Brain microvascular endothelial cell (primary cell): ENCODE measurements around the gene MSLN.

Source experiments
- DNase-seq: peaks from one replicate; pipeline ENCODE4 v3.0.0-alpha.2; 2020
- H3K27ac ChIP-seq: fragments of 250-450 bp; sonication (Bioruptor Pico); 2 replicates; pipeline ENCODE4 v1.5.1; 2020; ENCODE audit warnings: mild to moderate bottlenecking, moderate library complexity
- H3K27me3 ChIP-seq: fragments of 250-450 bp; sonication (Bioruptor Pico); replicated peaks from 2 replicates; pipeline ENCODE4 v1.5.1; 2020; ENCODE audit warnings: mild to moderate bottlenecking
- H3K36me3 ChIP-seq: fragments of 250-450 bp; sonication (Bioruptor Pico); replicated peaks from 2 replicates; pipeline ENCODE4 v1.5.1; 2020; ENCODE audit warnings: mild to moderate bottlenecking
- H3K4me3 ChIP-seq: 2 replicates; pipeline ENCODE4 v1.5.1; 2011; ENCODE audit warnings: low read depth, mild to moderate bottlenecking, control low read depth, low read length, moderate library complexity
- in situ Hi-C: cut with HindIII; loops from 2 replicates; pipeline ENCODE4 v1.10.0; 2017; ENCODE audit warnings: low sequenced_read_pairs, low pct_ligation_motif_present
- TF ChIP-seq, protein P1 (sequence below): IDR thresholded peaks from 2 replicates; pipeline ENCODE4 v1.5.1; 2011; ENCODE audit warnings: low read depth, mild to moderate bottlenecking, moderate library complexity, low read length, control low read depth, inconsistent platforms; ENCODE audit errors: missing control alignments

Gene MSLN

DNA sequence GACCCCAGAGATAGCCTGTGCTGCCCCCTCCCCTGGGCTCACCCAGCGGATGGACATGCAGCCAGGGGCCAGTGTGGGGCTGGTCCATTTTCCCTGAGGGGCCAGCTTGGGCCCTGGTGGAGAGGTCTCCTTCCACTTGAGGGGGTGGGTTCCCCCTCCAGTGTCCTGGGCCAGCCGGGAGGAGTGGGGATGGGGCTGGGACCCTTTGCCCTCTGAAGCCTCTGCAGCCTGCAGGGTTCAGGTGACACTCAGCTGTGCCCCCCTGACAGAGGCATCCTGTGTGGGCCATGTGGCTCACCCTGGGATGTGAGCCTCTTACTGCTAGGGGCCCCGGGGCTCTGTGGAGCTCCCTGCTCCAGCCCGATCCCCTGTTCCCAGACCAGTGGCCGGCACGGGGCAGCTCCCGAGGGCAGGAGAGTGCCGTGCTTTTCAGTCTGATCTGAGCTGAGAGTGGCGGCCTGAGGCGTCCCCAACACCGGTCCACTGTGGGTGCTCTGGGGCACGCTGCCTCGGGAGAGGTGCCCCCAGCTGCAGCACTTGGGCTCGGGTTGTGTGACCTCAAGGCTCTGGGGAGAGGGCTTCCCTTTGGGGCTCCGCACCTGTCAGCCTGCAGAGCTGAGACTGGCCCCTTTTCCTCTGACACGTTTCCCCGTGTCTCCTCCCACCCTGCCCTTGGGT, 40.4 kb downstream of the MSLN start:
- in situ Hi-C loops = no loop called here
- TF ChIP-seq, protein P1, sequence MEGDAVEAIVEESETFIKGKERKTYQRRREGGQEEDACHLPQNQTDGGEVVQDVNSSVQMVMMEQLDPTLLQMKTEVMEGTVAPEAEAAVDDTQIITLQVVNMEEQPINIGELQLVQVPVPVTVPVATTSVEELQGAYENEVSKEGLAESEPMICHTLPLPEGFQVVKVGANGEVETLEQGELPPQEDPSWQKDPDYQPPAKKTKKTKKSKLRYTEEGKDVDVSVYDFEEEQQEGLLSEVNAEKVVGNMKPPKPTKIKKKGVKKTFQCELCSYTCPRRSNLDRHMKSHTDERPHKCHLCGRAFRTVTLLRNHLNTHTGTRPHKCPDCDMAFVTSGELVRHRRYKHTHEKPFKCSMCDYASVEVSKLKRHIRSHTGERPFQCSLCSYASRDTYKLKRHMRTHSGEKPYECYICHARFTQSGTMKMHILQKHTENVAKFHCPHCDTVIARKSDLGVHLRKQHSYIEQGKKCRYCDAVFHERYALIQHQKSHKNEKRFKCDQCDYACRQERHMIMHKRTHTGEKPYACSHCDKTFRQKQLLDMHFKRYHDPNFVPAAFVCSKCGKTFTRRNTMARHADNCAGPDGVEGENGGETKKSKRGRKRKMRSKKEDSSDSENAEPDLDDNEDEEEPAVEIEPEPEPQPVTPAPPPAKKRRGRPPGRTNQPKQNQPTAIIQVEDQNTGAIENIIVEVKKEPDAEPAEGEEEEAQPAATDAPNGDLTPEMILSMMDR = no peak
- no peak for DNase-seq
- Histone ChIP-seq H3K4me3 (no peak overlapping the region), H3K27me3 (peaks cover 29% of the 10 kb centered on the region), H3K36me3 (no peaks in the 10 kb centered on the region), H3K27ac (no peak overlapping the region)

DNA sequence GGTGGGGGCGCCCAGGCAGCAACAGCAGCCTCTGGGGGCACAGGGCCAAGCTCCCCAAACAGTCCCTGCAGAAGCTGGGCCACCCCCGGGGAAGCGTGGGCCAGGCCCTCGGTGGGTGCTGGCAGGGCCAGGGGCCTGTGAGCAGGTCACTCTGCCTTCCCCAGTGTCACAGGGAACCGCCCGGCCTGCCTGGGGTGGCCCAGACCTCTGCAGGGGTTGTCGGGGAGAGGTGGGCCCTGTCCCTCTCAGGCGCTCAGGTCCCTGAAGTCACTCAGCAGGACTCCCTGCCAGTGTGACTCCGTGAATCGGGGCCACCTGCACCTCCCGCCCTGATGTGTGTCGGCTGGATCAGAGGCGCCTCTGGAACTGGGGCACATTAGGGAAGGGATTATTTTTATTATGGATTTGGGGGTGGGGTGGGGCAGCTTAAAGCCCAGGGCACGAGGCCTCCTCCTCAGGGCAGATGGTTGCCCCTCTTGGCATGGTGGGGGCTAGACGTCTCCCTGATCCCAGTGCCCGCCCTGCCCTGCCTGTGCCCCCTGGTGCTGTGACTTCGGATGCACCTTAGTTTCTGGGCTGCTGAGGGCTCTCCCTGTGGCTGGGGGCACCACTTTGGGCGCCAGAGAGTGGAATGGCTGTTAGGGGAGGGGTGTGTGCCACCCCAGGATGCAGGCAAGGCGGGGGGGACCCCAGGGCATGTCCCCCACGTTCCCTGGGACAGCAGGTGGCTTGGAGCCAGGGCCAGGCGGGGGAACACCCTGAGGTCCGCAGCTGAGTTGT, 41.2 kb downstream of the MSLN start:
- DNase-seq = no peak
- H3K27ac ChIP-seq = no peak overlapping the region
- in situ Hi-C loops = no loop called here
- TF ChIP-seq, protein P1 = no peak
- no peak overlapping the region for H3K4me3 ChIP-seq
- peaks cover 29% of the 10 kb centered on the region for H3K27me3 ChIP-seq
- no peaks in the 10 kb centered on the region for H3K36me3 ChIP-seq

GRCh38 chr16:802461-802860, 41.9 kb downstream of the MSLN start:
- in situ Hi-C loops = no loop called here
- Histone ChIP-seq H3K4me3 (no peak overlapping the region), H3K27ac (no peak overlapping the region), H3K27me3 (peaks cover 29% of the 10 kb centered on the region), H3K36me3 (no peaks in the 10 kb centered on the region)
- TF ChIP-seq, protein P1 = no peak
- no peak for DNase-seq

DNA sequence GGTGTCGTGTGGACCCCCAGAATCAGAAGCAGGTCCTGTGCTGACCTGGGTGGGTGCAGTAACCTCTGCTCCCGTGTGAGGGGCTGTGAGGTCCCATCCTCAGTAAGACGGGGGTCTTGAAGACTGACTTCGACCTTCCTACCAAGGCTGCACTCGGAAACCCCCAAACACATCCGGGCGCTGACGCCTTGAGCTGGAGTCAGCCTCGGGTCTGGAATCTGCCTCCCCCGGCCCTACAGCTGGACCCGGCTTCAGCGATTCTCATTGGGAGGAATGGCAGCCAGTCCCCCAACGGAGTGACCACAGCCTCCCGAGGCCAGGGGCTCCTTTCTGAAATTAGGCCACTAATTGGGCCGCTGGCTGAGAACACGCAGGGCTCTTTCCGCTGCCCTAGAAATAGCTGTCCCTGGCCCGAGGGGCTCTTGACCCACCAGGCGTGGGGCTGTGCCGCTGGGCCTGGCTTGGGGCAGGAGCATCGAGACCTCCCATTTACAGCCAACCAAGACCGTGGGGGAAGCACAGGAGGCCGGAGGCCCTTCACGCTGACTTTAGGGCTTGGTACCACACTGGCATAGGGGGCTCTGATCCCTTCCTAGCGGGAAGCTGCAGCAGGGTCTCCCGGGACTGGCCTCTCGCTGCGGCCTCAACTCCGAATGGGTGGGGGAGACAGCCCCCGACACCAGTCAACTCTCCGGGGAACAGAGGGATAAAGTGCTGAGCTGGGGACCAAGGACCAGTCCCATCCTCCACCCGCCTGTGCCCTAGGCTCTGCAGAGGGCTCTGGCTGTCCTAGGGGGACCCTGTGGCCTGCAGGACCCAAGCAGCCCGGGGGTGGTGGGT, 42.6 kb downstream of the MSLN start:
- Histone ChIP-seq H3K4me3 (no peak overlapping the region), H3K27me3 (peaks cover 29% of the 10 kb centered on the region), H3K36me3 (no peaks in the 10 kb centered on the region), H3K27ac (no peak overlapping the region)
- no peak for DNase-seq
- TF ChIP-seq, protein P1 = no peak
- in situ Hi-C loops = no loop called here

- Histone ChIP-seq H3K36me3 (no peaks in the 10 kb centered on the region), H3K27me3 (peaks cover 29% of the 10 kb centered on the region), H3K4me3 (no peak overlapping the region), H3K27ac (no peak overlapping the region)
- in situ Hi-C loops = no loop called here
- TF ChIP-seq, protein P1 = no peak
- DNase-seq = no peak
These were observed 43.2 kb downstream of the MSLN start for GRCh38 chr16:803754-804080.
